Activated CD4-positive, alpha-beta T cell treated with anti-CD3 and anti-CD28 coated beads for 1 hour (primary cell): ENCODE measurements around the gene CCNE1.

Experiments used
- DNase-seq: peaks from one replicate; pipeline ENCODE4 v3.0.0-alpha.2; 2020

The CCNE1 gene

GRCh38 chr19:29849208-29849607 lies 37.4 kb downstream of the CCNE1 start:
- DNase-seq, result no peak

GRCh38 chr19:29850482-29850881 lies 38.7 kb downstream of the CCNE1 start:
- DNase-seq, result no peak

- DNase-seq, result no peak
Measured at GRCh38 chr19:29851769-29852521, 40.2 kb downstream of the CCNE1 start.

GRCh38 chr19:29854033-29854432 lies 42.2 kb downstream of the CCNE1 start:
- no peak for DNase-seq

- DNase-seq, result no peak
Measured at GRCh38 chr19:29855087-29855486, 43.3 kb downstream of the CCNE1 start.

- DNase-seq, result no peak
Measured at GRCh38 chr19:29855741-29856500, 44.1 kb downstream of the CCNE1 start.

- DNase-seq, result no peak
Measured at GRCh38 chr19:29858000-29858596, 46.3 kb downstream of the CCNE1 start.

- no peak for DNase-seq
Measured at GRCh38 chr19:29858621-29859020, 46.8 kb downstream of the CCNE1 start.

GRCh38 chr19:29860492-29860891 lies 48.7 kb downstream of the CCNE1 start:
- no peak for DNase-seq

GRCh38 chr19:29861574-29861973 lies 49.8 kb downstream of the CCNE1 start:
- no peak for DNase-seq

GRCh38 chr19:29866011-29866410 lies 54.2 kb downstream of the CCNE1 start:
- DNase-seq, result no peak

- DNase-seq, result no peak
Measured at GRCh38 chr19:29867984-29868383, 56.2 kb downstream of the CCNE1 start.

GRCh38 chr19:29871143-29871542 lies 59.4 kb downstream of the CCNE1 start:
- no peak for DNase-seq

GRCh38 chr19:29872224-29872731 lies 60.5 kb downstream of the CCNE1 start:
- DNase-seq, result no peak

- DNase-seq, result peak; percentile 52
Measured at GRCh38 chr19:29873024-29873800, 61.4 kb downstream of the CCNE1 start.
